Glutamatergic neuron (in vitro differentiated cells): Measurements from ENCODE around the gene OSBPL9. TPM values are rescaled to one million over a fixed set of nuclear protein-coding genes. Genes with fewer than 3 reads are reported as not detected.

Experiments
- DNase-seq: peaks from one replicate; pipeline ENCODE4 v3.0.0; 2022
- H3K27ac Mint-ChIP-seq: one replicate; pipeline ENCODE4 v1.8.0; 2020; ENCODE audit warnings: mild to moderate bottlenecking, mixed read lengths, inconsistent platforms; ENCODE audit not compliant: unreplicated experiment
- H3K27me3 Mint-ChIP-seq: one replicate; pipeline ENCODE4 v1.8.0; 2020; ENCODE audit warnings: mild to moderate bottlenecking, moderate library complexity, mixed read lengths, inconsistent platforms; ENCODE audit not compliant: unreplicated experiment
- H3K36me3 Mint-ChIP-seq: one replicate; pipeline ENCODE4 v1.8.0; 2020; ENCODE audit warnings: mild to moderate bottlenecking, mixed read lengths, inconsistent platforms; ENCODE audit not compliant: unreplicated experiment
- H3K4me1 Mint-ChIP-seq: one replicate; pipeline ENCODE4 v1.8.0; 2020; ENCODE audit warnings: mild to moderate bottlenecking, low read depth, mixed read lengths, inconsistent platforms; ENCODE audit not compliant: unreplicated experiment
- H3K4me3 Mint-ChIP-seq: one replicate; pipeline ENCODE4 v1.8.0; 2020; ENCODE audit warnings: mild to moderate bottlenecking, mixed read lengths, inconsistent platforms; ENCODE audit not compliant: unreplicated experiment
- H3K9me3 Mint-ChIP-seq: one replicate; pipeline ENCODE4 v1.8.0; 2020; ENCODE audit warnings: mild to moderate bottlenecking, moderate library complexity, mixed read lengths, inconsistent platforms; ENCODE audit not compliant: unreplicated experiment
- CTCF ChIP-seq: fragments of 200-600 bp; sonication (generic); IDR thresholded peaks from one replicate; pipeline ENCODE4 v1.5.0; 2021; ENCODE audit not compliant: partially characterized antibody, unreplicated experiment
- long read RNA-seq: library from polyadenylated mRNA; unstranded; transcript quantifications from one replicate; pipeline ENCODE4 v2.0.0, GENCODE V29; 2020; ENCODE audit not compliant: unreplicated experiment
- total RNA-seq: library from RNA; stranded (reverse); fragmentation: NEBNext Ultra II Directional; extraction: Animal tissue kit (Norgen Biotek cat#: 25700); gene quantifications from one replicate; pipeline ENCODE4 v1.2.1, GENCODE V29; 2021; ENCODE audit not compliant: unreplicated experiment

OSBPL9 gene
- total RNA-seq: 84.6 TPM
- long read RNA-seq, transcript OSBPL9-207 (20 exons, 2,755 nt): major isoform, 5 of 38 reads
- long read RNA-seq, partial matches to known transcripts: 12 of 38 reads
- long read RNA-seq, other reads (novel, unspliced or antisense): 8 of 38 reads

GRCh38 chr1:51616903-51617708 is at the start of gene OSBPL9:
Gene OSBPL9, plus strand, starts transcription at chr1:51617092. Its CDS starts 19 bp downstream, at chr1:51617111.
- Mint-ChIP-seq H3K9me3 (peaks cover 2% of the 10 kb centered on the region), H3K27ac (peak within 1 kb of the TSS; percentile 98), H3K27me3 (peaks cover 8% of the 10 kb centered on the region), H3K4me1 (peaks cover 4% of the 10 kb centered on the region), H3K4me3 (peak within 1 kb of the TSS; percentile 93), H3K36me3 (no peaks in the 10 kb centered on the region)
- DNase-seq: peak; percentile 87
- no peak for TF ChIP-seq CTCF

- Mint-ChIP-seq H3K27ac (no peak overlapping the region), H3K27me3 (no peaks in the 10 kb centered on the region), H3K4me1 (peaks cover 3% of the 10 kb centered on the region), H3K9me3 (no peaks in the 10 kb centered on the region), H3K36me3 (no peaks in the 10 kb centered on the region), H3K4me3 (no peak overlapping the region)
- DNase-seq: no peak
- no peak for TF ChIP-seq CTCF
Observed at GRCh38 chr1:51567653-51568052, 49.2 kb upstream of the OSBPL9 start.

GRCh38 chr1:51568231-51568935 is 48.5 kb upstream of the OSBPL9 start:
- no peak overlapping the region for H3K27ac Mint-ChIP-seq
- no peak overlapping the region for H3K4me3 Mint-ChIP-seq
- H3K9me3 Mint-ChIP-seq: no peaks in the 10 kb centered on the region
- H3K36me3 Mint-ChIP-seq: no peaks in the 10 kb centered on the region
- no peak for DNase-seq
- TF ChIP-seq CTCF: no peak
- no peaks in the 10 kb centered on the region for H3K27me3 Mint-ChIP-seq
- H3K4me1 Mint-ChIP-seq: peaks cover 3% of the 10 kb centered on the region

- no peak overlapping the region for H3K27ac Mint-ChIP-seq
Observed at GRCh38 chr1:51569284-51570062, 47.4 kb upstream of the OSBPL9 start.

More at GRCh38 chr1:51569284-51570062, 47.4 kb upstream of the OSBPL9 start:
- Mint-ChIP-seq H3K36me3 (no peaks in the 10 kb centered on the region), H3K9me3 (no peaks in the 10 kb centered on the region), H3K27me3 (no peaks in the 10 kb centered on the region), H3K4me3 (no peak overlapping the region), H3K4me1 (peaks cover 3% of the 10 kb centered on the region)
- no peak for TF ChIP-seq CTCF
- no peak for DNase-seq
